Esophagus muscularis mucosa (tissue), 4 donors: ENCODE measurements around the gene UPK2. TPM values are rescaled to one million over a fixed set of nuclear protein-coding genes. Genes with fewer than 3 reads are reported as not detected.

ENCODE experiments used
- DNase-seq: peaks from one replicate; pipeline ENCODE4 v3.0.0-alpha.2; 2017; ENCODE audit errors: extremely low spot score
- H3K27ac ChIP-seq, 4 donors: fragments of 200-600 bp; sonication (generic); replicated peaks in 1 of 4; 1 replicate in 3 of 4; 2 replicates in 1 of 4; pipeline ENCODE4 v1.5.1; 2016 to 2019; ENCODE audit warnings: mild to moderate bottlenecking in 1 of 4
- H3K27me3 ChIP-seq, 4 donors: fragments of 200-600 bp; sonication (generic); one replicate each; pipeline versions ENCODE4 v1.5.1 to v1.6.0; 2016 to 2019
- H3K36me3 ChIP-seq, 4 donors: fragments of 200-600 bp; sonication (generic); one replicate each; pipeline ENCODE4 v1.5.1; 2016 to 2019
- H3K4me1 ChIP-seq, 4 donors: fragments of 200-600 bp; sonication (generic); one replicate each; pipeline ENCODE4 v1.5.1; 2016 to 2019
- H3K4me3 ChIP-seq, 4 donors: fragments of 200-600 bp; sonication (generic); 1 replicate in 2 of 4; 2 replicates in 2 of 4; pipeline ENCODE4 v1.5.1; 2016 to 2019; ENCODE audit warnings: mild to moderate bottlenecking in 4 of 4, moderate library complexity in 1 of 4
- H3K9me3 ChIP-seq, 4 donors: fragments of 200-600 bp; sonication (generic); 1 replicate in 3 of 4; 2 replicates in 1 of 4; pipeline ENCODE4 v1.5.1; 2016 to 2019
- CTCF ChIP-seq, 3 experiments: fragments of 200-600 bp in 2 of 3; fragments of 450-650 bp in 1 of 3; sonication (generic) in 2 of 3; IDR thresholded peaks; one replicate each; pipeline ENCODE4 v1.5.1; 2017 to 2019; ENCODE audit warnings: antibody characterized with exemption in 3 of 3, mild to moderate bottlenecking in 2 of 3, moderate library complexity in 1 of 3
- EP300 ChIP-seq: sonication (generic); formaldehyde crosslinking; IDR thresholded peaks from one replicate; pipeline ENCODE4 v1.6.1; 2017; ENCODE audit warnings: antibody characterized with exemption
- POLR2A ChIP-seq: fragments of 450-650 bp; IDR thresholded peaks from one replicate; pipeline ENCODE4 v1.6.1; 2017; ENCODE audit warnings: antibody characterized with exemption, moderate library complexity, mild to moderate bottlenecking, low read depth
- POLR2AphosphoS5 ChIP-seq, 2 donors: sonication (generic); formaldehyde crosslinking; IDR thresholded peaks; one replicate each; pipeline ENCODE4 v1.6.1; 2017; ENCODE audit warnings: antibody characterized with exemption in 2 of 2
- WGBS: methylation state at CpG from one replicate; pipeline ENCODE4 v1.1.5; 2018; 5-methylcytosine and 5-hydroxymethylcytosine counted together
- intact Hi-C: fragments of 100-400 bp; cut with DNase I; formaldehyde crosslinking; loops from one replicate; pipeline ENCODE4 v1.15.1; 2023
- total RNA-seq, 4 donors: library from RNA; depleted of rRNA; stranded (reverse); fragments of >200 nt; gene quantifications; one replicate each; pipeline versions ENCODE4 v1.1.0 to v1.2.1, GENCODE V29; 2016

The UPK2 gene
- not detected for total RNA-seq

DNA sequence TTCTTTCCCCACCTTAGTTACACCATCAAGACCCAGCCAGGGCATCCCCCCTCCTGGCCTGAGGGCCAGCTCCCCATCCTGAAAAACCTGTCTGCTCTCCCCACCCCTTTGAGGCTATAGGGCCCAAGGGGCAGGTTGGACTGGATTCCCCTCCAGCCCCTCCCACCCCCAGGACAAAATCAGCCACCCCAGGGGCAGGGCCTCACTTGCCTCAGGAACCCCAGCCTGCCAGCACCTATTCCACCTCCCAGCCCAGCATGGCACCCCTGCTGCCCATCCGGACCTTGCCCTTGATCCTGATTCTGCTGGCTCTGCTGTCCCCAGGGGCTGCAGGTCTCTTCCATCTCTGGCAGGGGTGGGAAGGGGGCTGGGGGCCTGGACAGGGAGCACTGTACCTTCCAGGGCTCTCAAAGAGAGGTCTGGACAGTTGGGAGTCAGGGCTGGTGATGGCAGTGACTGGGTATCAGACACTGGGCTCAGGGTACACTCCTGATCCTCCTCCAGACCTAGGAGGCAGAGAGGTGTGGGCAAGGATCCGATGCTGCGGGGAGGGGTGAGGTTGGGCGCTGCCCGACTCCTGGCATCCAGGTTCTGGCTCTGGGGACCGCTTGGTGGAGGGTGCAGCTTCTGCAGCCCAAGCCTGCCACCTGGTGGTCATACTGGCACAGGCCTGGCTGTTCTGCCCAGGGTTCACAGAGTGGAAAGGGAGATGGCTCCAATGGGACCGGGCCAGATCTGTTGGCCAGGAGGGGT, at the start of gene UPK2:
TSS of gene UPK2 (plus strand) at position 205 of the 753 bp plus-strand sequence. CDS start at position 258, 53 bp downstream.
- no peak within 1 kb of the TSS for H3K27ac ChIP-seq
- 24% methylated on average over 3 of the region's 7 CpGs for WGBS
- peak; percentile 96 for DNase-seq
- H3K4me3 ChIP-seq: no peak within 1 kb of the TSS
- TF ChIP-seq EP300 (no peak), POLR2AphosphoS5 (IDR thresholded peaks at IDR 0.05) (peak in 1 of 2 donors; percentile 67), CTCF (IDR thresholded peaks at IDR 0.05) (peak; percentile 92 to 99 (median 97)), POLR2A (no peak)
- peaks cover 0 to 8% (median 7%) of the 10 kb centered on the region in 4 donors for H3K4me1 ChIP-seq
- H3K9me3 ChIP-seq: no peaks in the 10 kb centered on the region
- H3K27me3 ChIP-seq: peaks cover 0 to 12% (median 0%) of the 10 kb centered on the region in 4 donors
- H3K36me3 ChIP-seq: no peaks in the 10 kb centered on the region
- intact Hi-C loops: loop anchor here (2.0 kb wide), 1 partner anchor 267 kb away; no protein-coding TSS in a partner anchor

GRCh38 chr11:118907051-118908042, 48.8 kb upstream of the UPK2 start:
- WGBS: 28% methylated on average over 13 of the region's 24 CpGs
- intact Hi-C loops: loop anchor here (1.0 to 2.0 kb wide), 2 partner anchors 15 to 23 kb away; no protein-coding TSS in a partner anchor
- no peaks in the 10 kb centered on the region for H3K27me3 ChIP-seq
- peaks cover 10 to 62% (median 58%) of the 10 kb centered on the region in 4 donors for H3K36me3 ChIP-seq
- no peaks in the 10 kb centered on the region for H3K9me3 ChIP-seq
- H3K4me3 ChIP-seq: no peak overlapping the region
- peak; percentile 98 for DNase-seq
- H3K4me1 ChIP-seq: peaks cover 54 to 77% (median 63%) of the 10 kb centered on the region in 4 donors
- H3K27ac ChIP-seq: peak overlapping the region; percentile 90 to 98 (median 96)
- TF ChIP-seq POLR2A: no peak
- peak; percentile 64 to 72 for TF ChIP-seq POLR2AphosphoS5 (IDR thresholded peaks at IDR 0.05)
- peak; percentile 93 to 97 (median 95) for TF ChIP-seq CTCF (IDR thresholded peaks at IDR 0.05)
- TF ChIP-seq EP300: no peak

DNA sequence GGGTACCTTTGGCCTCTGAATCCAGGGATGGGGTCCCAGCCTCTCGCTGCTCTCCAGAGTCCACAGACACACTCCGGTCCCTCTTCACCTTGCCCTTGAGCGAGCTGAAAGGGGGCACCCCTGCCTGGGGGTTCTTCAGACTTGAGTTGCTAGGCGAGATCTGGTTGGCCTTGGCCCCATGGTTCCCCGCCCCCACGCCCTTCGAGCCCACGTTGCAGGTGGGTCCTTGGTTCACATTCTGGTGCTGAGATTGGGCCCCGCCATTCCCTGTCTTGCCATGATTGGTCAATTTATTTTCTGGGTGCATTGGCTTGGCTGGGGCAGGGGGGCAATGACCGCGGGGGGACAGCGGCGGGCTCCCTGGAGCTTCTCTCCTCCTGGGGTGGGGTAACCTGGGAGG, 47.8 kb upstream of the UPK2 start:
- Histone ChIP-seq H3K36me3 (peaks cover 2 to 53% (median 48%) of the 10 kb centered on the region in 4 donors), H3K27me3 (no peaks in the 10 kb centered on the region), H3K4me1 (peaks cover 63 to 77% (median 70%) of the 10 kb centered on the region in 4 donors), H3K27ac (peak overlapping the region; percentile 90 to 98 (median 96)), H3K9me3 (no peaks in the 10 kb centered on the region), H3K4me3 (peak overlapping the region in 1 of 4 donors; percentile 53)
- intact Hi-C loops: loop anchor here (2.0 kb wide), 1 partner anchor 15 kb away; no protein-coding TSS in a partner anchor
- no peak for TF ChIP-seq POLR2A
- WGBS: 55% methylated on average over 8 of the region's 13 CpGs
- DNase-seq: no peak

DNA sequence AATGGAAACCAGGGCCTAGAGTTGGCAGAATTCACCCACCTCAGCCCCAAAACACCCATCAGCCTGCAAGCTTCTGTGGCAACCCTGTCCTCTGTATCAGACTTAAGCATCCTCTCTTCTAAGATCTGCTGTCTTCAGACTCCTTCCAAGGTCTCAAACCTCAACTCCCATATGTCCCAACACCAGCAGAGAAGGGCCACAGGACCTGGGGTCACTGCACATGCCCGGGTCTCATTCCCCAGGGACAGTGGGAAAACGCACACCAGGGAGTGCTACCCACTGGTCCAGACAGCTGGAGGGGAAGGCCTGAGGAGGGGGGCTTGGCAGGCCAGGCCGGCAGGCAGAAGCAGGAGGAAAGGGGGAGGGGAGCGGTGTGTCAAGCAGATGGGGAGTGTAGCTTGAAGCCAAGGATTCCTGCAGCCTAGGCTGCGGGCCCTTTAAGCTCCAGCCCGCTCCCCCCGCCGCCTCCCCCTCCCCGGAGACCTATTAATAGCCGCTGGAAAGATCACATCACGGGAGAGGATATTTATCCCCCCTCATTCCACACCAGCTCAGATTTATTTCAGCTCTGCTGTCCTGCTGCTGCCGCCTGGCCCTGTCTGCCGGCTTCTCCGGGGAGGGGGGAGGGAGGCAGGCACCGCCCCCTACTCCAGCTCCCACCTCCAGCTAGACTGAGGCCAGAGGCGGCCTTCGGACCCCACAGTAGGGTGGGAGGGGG, 47.0 kb upstream of the UPK2 start:
- peak; percentile 94 for DNase-seq
- no peaks in the 10 kb centered on the region for H3K9me3 ChIP-seq
- TF ChIP-seq CTCF (IDR thresholded peaks at IDR 0.05) (no peak), POLR2AphosphoS5 (IDR thresholded peaks at IDR 0.05) (peak; percentile 82 to 96), POLR2A (peak; percentile 41), EP300 (no peak)
- H3K27ac ChIP-seq: peak overlapping the region; percentile 90 to 98 (median 96)
- 15% methylated on average over 12 of the region's 17 CpGs for WGBS
- H3K27me3 ChIP-seq: no peaks in the 10 kb centered on the region
- intact Hi-C loops: loop anchor here (2.0 kb wide), 1 partner anchor 14 kb away; no protein-coding TSS in a partner anchor
- peak overlapping the region; percentile 48 to 61 (median 52) for H3K4me3 ChIP-seq
- peaks cover 0 to 45% (median 40%) of the 10 kb centered on the region in 4 donors for H3K36me3 ChIP-seq
- H3K4me1 ChIP-seq: peaks cover 71 to 77% (median 76%) of the 10 kb centered on the region in 4 donors
